Testis (tissue), 3 donors: ENCODE data around the gene SRSF5. TPM values are rescaled to one million over a fixed set of nuclear protein-coding genes. Genes with fewer than 3 reads are reported as not detected.

Experiments
- DNase-seq: peaks from one replicate; pipeline ENCODE4 v3.0.0-alpha.2; 2019
- H3K27ac ChIP-seq, 2 donors: fragments of 200-600 bp; sonication (generic); one replicate each; pipeline ENCODE4 v1.5.1; 2019
- H3K27me3 ChIP-seq: fragments of 200-600 bp; sonication (generic); one replicate; pipeline ENCODE4 v1.5.1; 2019
- H3K36me3 ChIP-seq: fragments of 200-600 bp; sonication (generic); one replicate; pipeline ENCODE4 v1.5.1; 2017; ENCODE audit warnings: low read depth; ENCODE audit errors: missing control alignments
- H3K4me1 ChIP-seq: fragments of 200-600 bp; sonication (generic); one replicate; pipeline ENCODE4 v1.5.1; 2019
- H3K4me3 ChIP-seq, 2 donors: fragments of 200-600 bp; sonication (generic); one replicate each; pipeline ENCODE4 v1.5.1; 2017 to 2019
- H3K9me3 ChIP-seq: fragments of 200-600 bp; sonication (generic); one replicate; pipeline ENCODE4 v1.5.1; 2017
- POLR2A ChIP-seq: fragments of 450-650 bp; IDR thresholded peaks from one replicate; pipeline ENCODE4 v1.6.1; 2017; ENCODE audit warnings: antibody characterized with exemption, mild to moderate bottlenecking, moderate library complexity
- WGBS, 2 donors: methylation state at CpG; one replicate each; pipeline ENCODE4 v1.1.5; 2018; 5-methylcytosine and 5-hydroxymethylcytosine counted together
- intact Hi-C: fragments of 100-400 bp; cut with DNase I; formaldehyde crosslinking; loops from one replicate; pipeline ENCODE4 v1.15.1; 2023; ENCODE audit warnings: low total_unique reads
- polyA plus RNA-seq: library from polyadenylated mRNA; stranded (reverse); fragments of 350-450 nt; fragmentation: Illumina TruSeq; extraction: RNeasy Lipid Tissue Mini Kit (QIAGEN cat#74804); gene quantifications from one replicate; pipeline ENCODE4 v1.2.3, GENCODE V29; 2014; ENCODE audit warnings: low read depth, low replicate concordance; ENCODE audit not compliant: insufficient read depth
- total RNA-seq, 2 donors: library from RNA; depleted of rRNA; stranded (reverse); fragments of >200 nt; gene quantifications; one replicate each; pipeline ENCODE4 v1.2.3, GENCODE V29; 2016
- TF ChIP-seq, protein P1 (sequence below), 3 experiments: fragments of 450-650 bp in 2 of 3; fragments of 200-600 bp in 1 of 3; sonication (generic) in 1 of 3; IDR thresholded peaks; one replicate each; pipeline ENCODE4 v1.5.1; 2016 to 2019; ENCODE audit warnings: antibody characterized with exemption in 3 of 3, mild to moderate bottlenecking in 2 of 3, moderate library complexity in 1 of 3

SRSF5 gene
- total and polyA plus RNA-seq, 3 donors from 2014 or later, result 341 to 530 (median 500) TPM

- no peaks in the 10 kb centered on the region for H3K27me3 ChIP-seq
- H3K9me3 ChIP-seq, result no peaks in the 10 kb centered on the region
- no peak for DNase-seq
- intact Hi-C loops, result no loop called here
- H3K27ac ChIP-seq, result no peak overlapping the region
- no peak overlapping the region for H3K4me3 ChIP-seq
- TF ChIP-seq, protein P1, sequence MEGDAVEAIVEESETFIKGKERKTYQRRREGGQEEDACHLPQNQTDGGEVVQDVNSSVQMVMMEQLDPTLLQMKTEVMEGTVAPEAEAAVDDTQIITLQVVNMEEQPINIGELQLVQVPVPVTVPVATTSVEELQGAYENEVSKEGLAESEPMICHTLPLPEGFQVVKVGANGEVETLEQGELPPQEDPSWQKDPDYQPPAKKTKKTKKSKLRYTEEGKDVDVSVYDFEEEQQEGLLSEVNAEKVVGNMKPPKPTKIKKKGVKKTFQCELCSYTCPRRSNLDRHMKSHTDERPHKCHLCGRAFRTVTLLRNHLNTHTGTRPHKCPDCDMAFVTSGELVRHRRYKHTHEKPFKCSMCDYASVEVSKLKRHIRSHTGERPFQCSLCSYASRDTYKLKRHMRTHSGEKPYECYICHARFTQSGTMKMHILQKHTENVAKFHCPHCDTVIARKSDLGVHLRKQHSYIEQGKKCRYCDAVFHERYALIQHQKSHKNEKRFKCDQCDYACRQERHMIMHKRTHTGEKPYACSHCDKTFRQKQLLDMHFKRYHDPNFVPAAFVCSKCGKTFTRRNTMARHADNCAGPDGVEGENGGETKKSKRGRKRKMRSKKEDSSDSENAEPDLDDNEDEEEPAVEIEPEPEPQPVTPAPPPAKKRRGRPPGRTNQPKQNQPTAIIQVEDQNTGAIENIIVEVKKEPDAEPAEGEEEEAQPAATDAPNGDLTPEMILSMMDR (IDR thresholded peaks at IDR 0.05), result no peak
- no peak for TF ChIP-seq POLR2A
- 87 to 89% methylated on average over 11 of the region's 11 CpGs for WGBS, 2 donors
- H3K36me3 ChIP-seq, result peaks cover 3% of the 10 kb centered on the region
- H3K4me1 ChIP-seq, result peaks cover 18% of the 10 kb centered on the region
Measured at GRCh38 chr14:69772082-69773017, 5.4 kb downstream of the SRSF5 start.

GRCh38 chr14:69773571-69774276 lies 6.8 kb downstream of the SRSF5 start:
- peaks cover 13% of the 10 kb centered on the region for H3K4me1 ChIP-seq
- TF ChIP-seq POLR2A, result no peak
- TF ChIP-seq, protein P1 (IDR thresholded peaks at IDR 0.05), result no peak
- peaks cover 3% of the 10 kb centered on the region for H3K36me3 ChIP-seq
- DNase-seq, result no peak
- no peak overlapping the region for H3K27ac ChIP-seq
- intact Hi-C loops, result no loop called here
- no peaks in the 10 kb centered on the region for H3K27me3 ChIP-seq
- H3K9me3 ChIP-seq, result no peaks in the 10 kb centered on the region
- H3K4me3 ChIP-seq, result no peak overlapping the region
- 84 to 93% methylated on average over 7 of the region's 7 CpGs for WGBS, 2 donors

- no peak overlapping the region for H3K4me3 ChIP-seq
- no peaks in the 10 kb centered on the region for H3K36me3 ChIP-seq
- 75 to 84% methylated on average over 3 of the region's 3 CpGs for WGBS, 2 donors
- no peaks in the 10 kb centered on the region for H3K27me3 ChIP-seq
- DNase-seq, result no peak
- H3K4me1 ChIP-seq, result peaks cover 5% of the 10 kb centered on the region
- no peak overlapping the region for H3K27ac ChIP-seq
- intact Hi-C loops, result no loop called here
- TF ChIP-seq POLR2A, result no peak
- TF ChIP-seq, protein P1 (IDR thresholded peaks at IDR 0.05), result no peak
- H3K9me3 ChIP-seq, result no peaks in the 10 kb centered on the region
Measured at GRCh38 chr14:69775012-69775411, 8.1 kb downstream of the SRSF5 start.

DNA sequence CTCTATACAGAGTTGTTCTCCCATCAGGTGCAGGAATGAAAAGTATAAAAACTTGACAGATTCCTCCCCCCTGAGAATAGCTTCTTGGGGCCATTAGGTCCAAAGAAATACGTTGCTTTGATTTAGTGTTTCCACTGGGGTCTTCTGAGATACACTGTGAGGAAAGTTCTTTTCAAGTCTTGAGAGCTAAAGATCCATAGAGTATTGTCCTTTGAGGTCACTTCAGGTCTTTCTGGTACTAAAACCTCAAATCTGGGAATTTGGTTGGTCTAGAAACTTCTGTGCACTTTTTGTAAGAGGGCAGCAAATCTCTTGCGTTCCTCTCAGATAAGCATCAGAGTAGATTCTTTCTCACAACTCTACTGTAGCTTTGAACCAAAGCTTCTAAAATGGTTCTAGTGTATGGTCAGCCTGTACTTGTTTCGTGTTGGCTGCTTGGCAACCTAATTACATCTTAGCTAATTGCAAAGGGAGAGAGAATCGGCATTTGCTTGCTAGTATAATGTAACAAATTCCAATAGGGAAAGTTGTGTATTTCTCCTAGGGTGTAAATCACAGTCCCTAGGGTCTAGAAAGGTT lies 10.0 kb downstream of the SRSF5 start:
- no peaks in the 10 kb centered on the region for H3K36me3 ChIP-seq
- 36 to 48% methylated on average over 4 of the region's 4 CpGs for WGBS, 2 donors
- intact Hi-C loops, result no loop called here

More for the DNA sequence above, 10.0 kb downstream of the SRSF5 start:
- no peak for DNase-seq
- TF ChIP-seq, protein P1 (IDR thresholded peaks at IDR 0.05), result no peak
- Histone ChIP-seq H3K4me1 (no peaks in the 10 kb centered on the region), H3K4me3 (no peak overlapping the region), H3K27me3 (no peaks in the 10 kb centered on the region), H3K27ac (no peak overlapping the region), H3K9me3 (no peaks in the 10 kb centered on the region)
